GM12874 (cell line): ENCODE measurements around the gene TMEM52.

Experiments used
- TF ChIP-seq, protein P1 (sequence below): IDR thresholded peaks from 2 replicates; pipeline ENCODE4 v1.5.1; 2011; ENCODE audit warnings: low read depth, mild to moderate bottlenecking, control low read depth, low read length, moderate library complexity; ENCODE audit not compliant: insufficient read depth

The TMEM52 gene

DNA sequence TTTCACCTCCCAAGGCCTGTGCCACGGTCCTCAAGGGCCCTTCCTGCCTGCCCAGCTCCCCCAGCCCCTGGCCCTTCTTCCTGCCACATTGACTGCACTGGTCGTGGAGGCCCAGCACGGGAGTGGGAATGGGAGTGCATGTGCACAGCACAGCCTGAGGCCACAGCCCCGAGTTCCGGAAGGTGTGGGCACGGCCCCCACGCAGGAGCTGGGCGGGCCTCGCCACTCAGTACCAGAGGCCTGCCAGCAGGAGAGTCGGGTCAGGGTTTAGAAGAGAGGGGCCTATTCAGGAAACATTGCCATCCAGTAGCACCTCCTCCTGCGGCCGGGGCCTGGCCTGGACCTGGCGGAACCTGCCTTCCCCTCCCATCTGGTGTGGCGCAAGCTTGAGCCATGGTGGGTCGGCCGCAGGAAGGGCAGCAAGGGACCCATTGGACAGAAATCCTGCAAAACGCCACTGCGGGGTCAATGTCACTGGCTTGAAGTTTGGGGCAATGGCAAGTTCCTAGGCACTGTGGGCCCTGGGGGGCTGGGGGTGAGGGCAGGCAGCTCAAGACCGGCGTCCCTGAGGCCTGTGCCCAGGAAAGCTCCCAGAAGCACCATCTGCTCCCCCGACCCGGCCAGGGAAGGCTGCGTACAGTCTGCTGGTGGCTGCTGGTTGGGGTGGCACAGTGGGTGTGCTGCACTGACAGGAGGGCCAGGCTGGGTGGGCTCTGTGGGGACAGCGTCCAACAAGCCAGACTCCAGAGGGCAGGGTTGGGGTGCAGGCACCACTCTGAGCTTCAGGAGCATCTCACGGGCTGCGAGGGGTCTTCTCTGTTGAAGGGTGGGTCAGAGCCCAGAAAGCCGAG is 1.8 kb upstream of the TMEM52 start:
- TF ChIP-seq, protein P1, sequence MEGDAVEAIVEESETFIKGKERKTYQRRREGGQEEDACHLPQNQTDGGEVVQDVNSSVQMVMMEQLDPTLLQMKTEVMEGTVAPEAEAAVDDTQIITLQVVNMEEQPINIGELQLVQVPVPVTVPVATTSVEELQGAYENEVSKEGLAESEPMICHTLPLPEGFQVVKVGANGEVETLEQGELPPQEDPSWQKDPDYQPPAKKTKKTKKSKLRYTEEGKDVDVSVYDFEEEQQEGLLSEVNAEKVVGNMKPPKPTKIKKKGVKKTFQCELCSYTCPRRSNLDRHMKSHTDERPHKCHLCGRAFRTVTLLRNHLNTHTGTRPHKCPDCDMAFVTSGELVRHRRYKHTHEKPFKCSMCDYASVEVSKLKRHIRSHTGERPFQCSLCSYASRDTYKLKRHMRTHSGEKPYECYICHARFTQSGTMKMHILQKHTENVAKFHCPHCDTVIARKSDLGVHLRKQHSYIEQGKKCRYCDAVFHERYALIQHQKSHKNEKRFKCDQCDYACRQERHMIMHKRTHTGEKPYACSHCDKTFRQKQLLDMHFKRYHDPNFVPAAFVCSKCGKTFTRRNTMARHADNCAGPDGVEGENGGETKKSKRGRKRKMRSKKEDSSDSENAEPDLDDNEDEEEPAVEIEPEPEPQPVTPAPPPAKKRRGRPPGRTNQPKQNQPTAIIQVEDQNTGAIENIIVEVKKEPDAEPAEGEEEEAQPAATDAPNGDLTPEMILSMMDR: no peak

DNA sequence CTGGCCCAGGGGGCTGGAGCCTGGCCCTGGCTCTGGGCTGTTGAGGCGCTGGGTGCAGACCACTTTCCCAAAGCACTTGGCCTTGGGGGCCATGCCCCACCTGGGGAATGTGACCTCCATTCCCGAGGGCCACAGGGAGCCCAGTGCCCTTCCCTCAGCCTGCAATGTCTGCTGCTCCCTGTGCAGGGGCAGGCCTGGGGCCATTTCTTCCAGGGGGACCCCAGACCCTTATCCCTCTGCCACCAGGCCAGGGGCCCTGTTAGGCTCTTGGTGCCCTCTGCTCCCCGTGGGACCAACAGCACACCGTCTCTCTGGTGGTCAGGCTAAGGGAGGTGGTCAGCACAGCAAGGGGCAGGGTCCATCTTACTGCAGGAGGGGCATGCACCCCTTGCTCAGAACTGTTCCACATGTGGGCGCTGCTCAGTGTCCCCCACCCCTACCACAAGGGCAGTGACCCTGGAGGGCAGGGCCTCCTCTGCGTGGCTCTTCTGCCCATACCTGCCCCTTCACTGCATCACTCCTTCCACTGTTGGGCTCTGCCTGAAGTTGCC is 1.1 kb upstream of the TMEM52 start:
- TF ChIP-seq, protein P1: no peak

DNA sequence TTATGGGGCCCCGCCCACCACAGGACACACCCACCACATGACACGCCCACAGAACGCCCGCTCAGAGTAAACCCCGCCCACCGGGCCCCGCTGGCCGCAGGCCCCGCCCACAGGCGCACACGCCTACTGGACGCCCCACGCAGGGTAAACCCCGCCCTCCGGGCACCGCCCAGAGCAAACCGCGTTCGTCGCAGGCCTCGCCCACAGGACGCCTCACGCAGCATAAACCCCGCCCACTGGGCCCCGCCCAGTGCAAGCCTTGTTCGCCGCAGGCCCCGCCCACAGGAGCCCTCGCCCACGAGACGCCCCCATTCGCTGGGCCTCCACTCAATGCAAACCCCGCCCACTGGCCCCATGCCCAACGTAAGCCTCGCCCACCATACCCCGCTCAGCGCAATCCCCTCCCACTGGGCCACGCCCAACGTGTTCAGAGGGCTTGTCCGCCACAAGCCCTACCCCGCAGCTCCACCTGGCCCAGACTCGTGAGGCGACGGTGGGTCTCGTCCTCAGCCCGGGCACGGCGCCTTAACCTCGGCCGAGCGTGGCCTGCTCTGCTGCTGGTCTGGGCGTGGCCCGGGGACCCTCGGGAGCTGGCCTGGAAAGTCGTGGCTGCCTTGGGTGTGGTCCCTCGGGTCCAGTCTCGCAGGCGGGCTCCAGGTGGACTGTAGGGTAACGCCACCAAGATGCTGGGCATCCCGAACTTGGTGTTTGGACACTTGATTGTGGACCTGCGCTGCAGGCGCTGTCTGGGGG is 401 bp upstream of the TMEM52 start:
- TF ChIP-seq, protein P1: no peak

GRCh38 chr1:1917995-1918900 is 831 bp downstream of the TMEM52 start:
- TF ChIP-seq, protein P1: no peak

GRCh38 chr1:1917304-1917976 is 1.6 kb downstream of the TMEM52 start:
- TF ChIP-seq, protein P1: no peak

DNA sequence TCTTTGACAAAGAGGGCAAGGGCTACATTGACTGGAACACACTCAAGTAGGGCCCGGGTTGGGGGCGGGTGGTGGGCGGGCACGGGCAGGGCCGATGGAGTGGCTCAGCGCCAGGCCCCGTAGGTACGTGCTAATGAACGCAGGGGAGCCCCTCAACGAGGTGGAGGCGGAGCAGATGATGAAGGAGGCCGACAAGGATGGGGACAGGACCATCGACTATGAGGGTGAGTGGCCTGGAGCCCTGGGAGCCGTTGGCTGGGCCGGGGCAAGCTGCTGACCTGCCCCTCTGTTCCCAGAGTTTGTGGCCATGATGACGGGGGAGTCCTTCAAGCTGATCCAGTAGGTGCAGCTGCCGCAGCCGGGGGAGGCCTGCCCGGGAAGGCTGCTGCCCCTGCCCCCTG is 2.2 kb downstream of the TMEM52 start:
- TF ChIP-seq, protein P1: no peak
